ENCODE data around the gene CERS6.

- TF ChIP-seq CTCF (IDR thresholded peaks at IDR 0.05), result no peak
- no peak for TF ChIP-seq POLR2A (IDR thresholded peaks at IDR 0.05; ENCODE audit: low read depth)
- TF ChIP-seq EP300 (IDR thresholded peaks at IDR 0.05), result no peak
- no peak for TF ChIP-seq POLR2AphosphoS5 (IDR thresholded peaks at IDR 0.05)
Measured at GRCh38 chr2:168454737-168455644, 1.1 kb upstream of the CERS6 start.

Data from esophagus muscularis mucosa (tissue), 4 donors.